ENCODE data around the gene SYT12.

SYT12 gene

DNA sequence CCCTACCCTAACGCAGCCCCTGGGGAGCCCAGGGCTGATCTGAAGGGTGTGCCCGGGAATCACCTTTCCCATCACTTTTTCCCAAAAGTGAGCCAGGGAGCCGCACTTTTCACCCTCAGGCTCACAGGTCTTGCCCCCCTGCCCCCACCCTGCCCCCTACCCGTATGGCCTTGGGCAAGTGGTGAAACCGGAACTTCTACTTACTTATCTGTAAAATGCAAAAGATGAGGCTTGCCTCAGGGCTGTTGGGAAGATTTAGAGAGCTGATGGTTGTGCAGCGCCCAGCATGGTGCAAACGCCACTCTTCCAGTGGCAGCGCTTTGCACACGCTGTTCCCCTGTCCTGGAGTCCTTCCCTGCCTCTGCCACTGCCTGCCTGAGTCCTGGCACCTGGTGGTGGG lies 8.0 kb downstream of the SYT12 start:
- Mint-ChIP-seq H3K36me3 (ENCODE audit: low read depth) (no peaks in the 10 kb centered on the region), H3K4me1 (ENCODE audit: low read depth) (no peaks in the 10 kb centered on the region), H3K4me3 (no peak overlapping the region), H3K27me3 (peaks cover 54% of the 10 kb centered on the region), H3K27ac (no peak overlapping the region), H3K9me3 (no peaks in the 10 kb centered on the region)
- DNase-seq: no peak

DNA sequence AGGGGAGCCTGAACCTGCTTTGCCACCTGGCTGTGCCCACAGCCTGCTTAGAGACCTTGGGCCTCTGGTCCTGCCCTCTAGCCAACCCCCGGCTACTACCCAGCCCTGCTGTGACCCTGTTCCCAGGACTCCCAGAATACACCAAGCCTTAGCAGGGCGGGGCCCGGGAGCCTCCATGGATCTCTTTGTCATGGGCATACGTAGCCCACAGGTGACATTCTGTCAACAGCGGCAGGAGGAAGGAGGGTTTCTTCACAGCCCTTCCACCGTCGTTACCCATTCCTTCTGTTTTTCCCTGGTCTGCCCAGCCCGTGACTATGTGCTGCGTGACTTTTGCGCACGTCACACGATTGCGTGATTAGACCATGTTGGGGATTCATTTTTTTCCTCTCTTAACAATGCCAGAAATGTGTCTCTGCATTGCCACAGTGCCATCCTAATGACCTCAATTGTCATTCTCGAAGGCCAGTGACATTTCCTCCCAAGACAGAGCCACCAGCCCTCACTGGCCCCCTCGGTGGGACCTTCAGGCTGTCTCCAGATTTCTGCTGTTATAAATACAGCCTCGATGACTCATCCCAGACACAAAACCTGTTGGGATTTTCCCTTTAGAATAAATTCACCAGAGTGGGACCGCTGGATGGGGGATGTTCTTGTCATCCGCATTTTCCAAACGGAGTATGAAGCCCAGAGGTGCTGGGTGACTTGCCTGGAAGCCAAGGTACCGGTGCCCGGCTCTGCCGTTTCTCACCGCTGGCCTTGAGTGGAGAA lies 9.0 kb downstream of the SYT12 start:
- DNase-seq: no peak
- Mint-ChIP-seq H3K27ac (no peak overlapping the region), H3K4me1 (ENCODE audit: low read depth) (no peaks in the 10 kb centered on the region), H3K9me3 (no peaks in the 10 kb centered on the region), H3K4me3 (no peak overlapping the region), H3K27me3 (peaks cover 50% of the 10 kb centered on the region), H3K36me3 (ENCODE audit: low read depth) (no peaks in the 10 kb centered on the region)

DNA sequence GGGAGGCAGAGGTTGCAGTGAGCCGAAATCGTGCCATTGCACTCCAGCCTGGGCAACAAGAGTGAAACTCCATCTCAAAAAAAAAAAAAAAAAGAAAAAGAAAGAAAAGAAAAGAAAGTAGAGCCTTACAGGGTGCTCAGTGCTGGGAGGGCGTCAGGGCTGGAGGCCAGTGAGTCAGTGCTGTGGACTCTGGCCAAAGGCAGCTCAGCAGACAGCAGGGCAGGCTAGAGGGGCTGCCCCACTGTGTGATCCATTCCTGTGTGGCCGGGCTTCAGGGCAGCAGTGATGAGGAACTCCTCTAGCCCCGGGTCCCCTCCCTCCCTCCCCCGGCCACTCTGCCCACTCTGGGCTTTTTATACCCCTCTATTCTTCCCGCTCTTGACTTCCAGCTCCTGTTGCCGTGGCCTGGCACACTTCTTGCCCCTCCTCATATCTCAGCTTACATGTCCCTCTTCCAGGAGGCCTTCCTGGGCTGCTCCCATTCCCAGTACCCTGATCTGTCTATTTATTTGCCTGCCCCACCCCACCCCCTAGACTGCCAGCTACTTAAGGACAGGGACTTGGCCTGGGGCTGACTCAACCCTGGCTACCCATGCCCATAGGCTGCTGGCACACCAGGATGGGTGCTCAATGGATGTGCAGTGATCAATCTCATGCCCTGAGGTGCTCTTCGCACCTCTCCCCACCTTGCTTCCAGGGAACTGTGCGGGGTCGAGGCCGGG lies 10.1 kb downstream of the SYT12 start:
- Mint-ChIP-seq H3K9me3 (no peaks in the 10 kb centered on the region), H3K27me3 (peaks cover 49% of the 10 kb centered on the region), H3K27ac (no peak overlapping the region), H3K36me3 (ENCODE audit: low read depth) (no peaks in the 10 kb centered on the region), H3K4me1 (ENCODE audit: low read depth) (no peaks in the 10 kb centered on the region), H3K4me3 (no peak overlapping the region)
- no peak for DNase-seq

DNA sequence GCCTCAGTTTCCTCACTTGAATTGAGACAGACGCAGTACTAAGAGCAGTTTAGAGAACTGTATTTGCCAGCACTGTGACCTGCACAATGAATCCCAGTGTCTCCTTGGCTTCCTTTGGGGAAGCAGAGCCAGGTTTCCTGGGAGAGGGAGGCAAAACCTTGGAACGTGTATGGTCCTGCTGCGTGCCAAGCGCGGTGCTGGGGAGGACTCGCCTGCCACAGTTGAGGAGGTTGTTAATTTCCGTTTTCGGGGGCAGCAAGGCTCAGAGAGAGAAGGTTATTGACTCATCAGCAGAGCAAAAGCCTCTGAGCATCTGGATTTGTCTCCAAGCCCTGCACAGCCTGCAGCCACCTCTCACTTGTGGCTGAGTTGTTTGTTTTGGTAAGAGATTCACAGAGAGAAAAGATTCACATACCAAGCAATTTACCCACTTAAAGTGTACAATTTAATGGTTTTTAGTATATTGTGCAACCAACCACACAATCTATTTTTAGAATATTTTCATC lies 10.8 kb downstream of the SYT12 start:
- no peak for DNase-seq
- Mint-ChIP-seq H3K27me3 (peaks cover 46% of the 10 kb centered on the region), H3K4me1 (ENCODE audit: low read depth) (no peaks in the 10 kb centered on the region), H3K4me3 (no peak overlapping the region), H3K27ac (no peak overlapping the region), H3K36me3 (ENCODE audit: low read depth) (no peaks in the 10 kb centered on the region), H3K9me3 (no peaks in the 10 kb centered on the region)

DNA sequence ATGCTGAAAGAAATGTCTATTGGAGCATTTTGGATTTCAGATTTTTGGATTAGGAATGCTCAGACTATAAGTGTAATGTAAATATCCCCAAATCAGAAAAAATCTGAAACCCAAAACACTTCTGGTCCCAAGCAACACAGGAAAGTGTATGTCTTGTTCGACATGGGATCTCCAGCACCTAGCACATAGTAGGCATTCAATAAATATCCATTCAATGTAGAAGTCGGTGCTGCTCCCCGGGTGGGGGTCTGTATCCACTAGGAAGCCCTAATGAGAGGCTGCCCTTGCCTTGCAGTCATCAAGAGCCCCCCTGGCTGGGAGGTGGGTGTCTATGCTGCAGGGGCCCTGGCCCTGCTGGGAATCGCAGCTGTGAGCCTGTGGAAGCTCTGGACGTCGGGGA lies 11.4 kb downstream of the SYT12 start:
- Mint-ChIP-seq H3K4me3 (no peak overlapping the region), H3K36me3 (ENCODE audit: low read depth) (no peaks in the 10 kb centered on the region), H3K27ac (no peak overlapping the region), H3K27me3 (peaks cover 40% of the 10 kb centered on the region), H3K4me1 (ENCODE audit: low read depth) (no peaks in the 10 kb centered on the region), H3K9me3 (no peaks in the 10 kb centered on the region)
- no peak for DNase-seq

DNA sequence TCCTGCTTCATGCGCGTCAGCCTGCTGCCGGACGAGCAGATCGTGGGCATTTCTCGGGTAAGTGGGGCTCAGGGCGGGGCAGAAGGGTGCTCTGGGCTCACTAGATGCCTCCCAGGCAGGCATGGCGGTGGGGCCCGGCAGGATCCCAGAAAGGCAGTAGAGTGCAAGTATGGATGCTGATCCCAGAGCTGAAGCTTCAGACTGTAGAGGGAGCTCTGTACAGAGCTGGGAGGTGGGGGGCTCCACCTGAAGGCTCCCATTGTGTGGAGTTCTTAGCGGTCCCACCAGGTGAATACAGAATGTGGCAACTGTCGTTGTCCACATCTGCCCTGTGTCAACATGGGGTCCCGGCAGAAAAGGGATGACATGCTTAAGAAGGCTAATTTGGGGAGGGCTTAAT lies 17.2 kb downstream of the SYT12 start:
- peaks cover 28% of the 10 kb centered on the region for H3K27me3 Mint-ChIP-seq
- H3K9me3 Mint-ChIP-seq: no peaks in the 10 kb centered on the region
- no peak for DNase-seq
- H3K36me3 Mint-ChIP-seq (ENCODE audit: low read depth): no peaks in the 10 kb centered on the region
- no peaks in the 10 kb centered on the region for H3K4me1 Mint-ChIP-seq (ENCODE audit: low read depth)
- no peak overlapping the region for H3K4me3 Mint-ChIP-seq
- no peak overlapping the region for H3K27ac Mint-ChIP-seq

DNA sequence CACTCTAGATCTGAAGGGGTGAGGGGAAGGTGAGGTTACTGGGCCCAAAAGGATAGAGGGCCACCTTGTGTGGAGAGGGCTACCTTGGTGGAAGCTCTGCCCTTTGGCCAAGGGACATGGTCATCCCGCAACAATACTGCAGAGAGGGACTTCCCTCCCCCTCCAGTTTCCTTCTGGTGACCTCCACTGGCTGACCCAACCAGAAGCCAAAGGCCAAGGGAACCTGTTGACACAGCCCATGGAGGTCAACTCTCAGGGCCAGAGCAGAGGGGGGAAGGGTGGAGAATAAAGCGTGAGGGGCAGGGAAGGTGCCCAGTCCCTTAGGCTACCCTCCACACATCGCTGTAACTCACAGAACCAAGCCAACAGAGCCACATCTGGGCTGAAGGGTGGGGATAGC lies 18.7 kb downstream of the SYT12 start:
- Mint-ChIP-seq H3K36me3 (ENCODE audit: low read depth) (no peaks in the 10 kb centered on the region), H3K4me3 (no peak overlapping the region), H3K9me3 (no peaks in the 10 kb centered on the region), H3K27me3 (peaks cover 24% of the 10 kb centered on the region), H3K4me1 (ENCODE audit: low read depth) (no peaks in the 10 kb centered on the region), H3K27ac (no peak overlapping the region)
- no peak for DNase-seq

DNA sequence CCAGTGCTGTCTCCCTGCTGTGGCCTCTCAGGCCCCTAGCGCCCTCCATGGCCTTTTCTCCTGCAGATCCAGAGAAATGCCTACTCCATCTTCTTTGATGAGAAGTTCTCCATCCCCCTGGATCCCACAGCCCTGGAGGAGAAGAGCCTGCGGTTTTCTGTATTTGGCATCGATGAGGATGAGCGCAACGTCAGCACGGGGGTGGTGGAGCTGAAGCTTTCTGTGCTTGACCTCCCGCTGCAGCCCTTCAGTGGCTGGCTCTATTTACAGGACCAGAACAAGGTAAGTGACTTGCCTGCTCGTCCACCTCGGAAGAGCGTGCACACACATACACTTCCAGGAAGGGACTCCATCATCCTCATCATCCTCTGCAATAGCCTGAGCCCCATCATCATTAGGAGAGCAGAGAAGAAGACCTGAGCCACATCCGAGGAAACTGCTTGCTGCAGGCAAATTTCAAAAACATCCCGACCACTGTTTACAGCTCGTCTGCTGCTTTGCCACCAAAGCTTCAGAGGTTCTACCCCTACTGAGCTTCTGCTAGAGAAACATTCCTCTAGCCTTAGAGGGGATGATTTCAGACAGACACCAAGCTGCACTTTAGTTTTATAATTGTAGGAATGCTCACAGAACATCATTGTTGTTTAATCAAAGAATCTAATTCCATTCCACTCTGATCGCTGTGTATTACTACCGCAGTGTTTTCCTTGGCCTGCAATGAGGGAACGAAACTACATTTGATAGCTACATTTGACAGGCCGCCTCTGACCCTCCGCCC lies 20.8 kb downstream of the SYT12 start:
- peaks cover 24% of the 10 kb centered on the region for H3K27me3 Mint-ChIP-seq
- H3K4me1 Mint-ChIP-seq (ENCODE audit: low read depth): no peaks in the 10 kb centered on the region
- no peaks in the 10 kb centered on the region for H3K9me3 Mint-ChIP-seq
- H3K36me3 Mint-ChIP-seq (ENCODE audit: low read depth): no peaks in the 10 kb centered on the region
- no peak overlapping the region for H3K4me3 Mint-ChIP-seq
- no peak for DNase-seq
- H3K27ac Mint-ChIP-seq: no peak overlapping the region

DNA sequence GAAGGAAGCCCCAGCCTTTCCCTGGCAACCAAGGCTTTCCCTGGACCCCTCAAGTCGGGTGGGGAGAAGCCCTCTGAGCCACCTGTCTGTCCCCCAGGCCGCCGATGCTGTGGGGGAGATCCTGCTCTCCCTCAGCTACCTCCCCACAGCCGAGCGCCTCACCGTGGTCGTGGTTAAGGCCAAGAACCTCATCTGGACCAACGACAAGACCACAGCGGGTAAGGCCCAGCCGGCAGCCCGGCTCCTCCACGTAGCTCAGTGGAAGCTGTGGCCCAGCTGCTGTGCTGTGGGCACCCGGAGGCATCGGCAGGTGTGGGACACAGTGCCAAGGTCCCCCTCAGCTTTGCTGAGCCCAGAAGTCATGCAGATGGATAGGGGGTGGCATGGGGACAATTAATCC lies 21.6 kb downstream of the SYT12 start:
- H3K27me3 Mint-ChIP-seq: peaks cover 23% of the 10 kb centered on the region
- no peaks in the 10 kb centered on the region for H3K4me1 Mint-ChIP-seq (ENCODE audit: low read depth)
- H3K27ac Mint-ChIP-seq: no peak overlapping the region
- H3K9me3 Mint-ChIP-seq: no peaks in the 10 kb centered on the region
- no peak for DNase-seq
- no peaks in the 10 kb centered on the region for H3K36me3 Mint-ChIP-seq (ENCODE audit: low read depth)
- no peak overlapping the region for H3K4me3 Mint-ChIP-seq

DNA sequence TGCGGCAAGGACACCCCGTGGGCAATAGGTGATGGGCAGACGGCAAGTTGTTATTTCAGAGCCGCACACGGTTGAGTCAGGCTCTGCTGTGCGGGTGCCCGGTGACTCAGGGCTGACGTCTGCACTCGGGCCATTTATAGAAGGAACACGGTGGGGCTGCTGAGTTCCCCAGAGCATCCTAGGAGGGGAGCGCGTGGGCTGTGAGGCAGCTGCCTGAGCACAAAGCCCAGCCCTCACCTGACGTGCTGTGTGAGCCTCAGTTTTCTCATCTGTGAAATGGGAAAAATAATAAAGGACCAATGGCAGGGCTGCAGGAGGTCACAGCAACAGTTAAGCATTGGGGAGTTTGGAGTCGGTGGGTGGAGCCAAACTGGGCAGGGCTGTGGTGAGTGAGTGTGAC lies 22.4 kb downstream of the SYT12 start:
- Mint-ChIP-seq H3K36me3 (ENCODE audit: low read depth) (no peaks in the 10 kb centered on the region), H3K4me3 (no peak overlapping the region), H3K27me3 (peaks cover 16% of the 10 kb centered on the region), H3K9me3 (no peaks in the 10 kb centered on the region), H3K27ac (no peak overlapping the region), H3K4me1 (ENCODE audit: low read depth) (no peaks in the 10 kb centered on the region)
- DNase-seq: no peak

DNA sequence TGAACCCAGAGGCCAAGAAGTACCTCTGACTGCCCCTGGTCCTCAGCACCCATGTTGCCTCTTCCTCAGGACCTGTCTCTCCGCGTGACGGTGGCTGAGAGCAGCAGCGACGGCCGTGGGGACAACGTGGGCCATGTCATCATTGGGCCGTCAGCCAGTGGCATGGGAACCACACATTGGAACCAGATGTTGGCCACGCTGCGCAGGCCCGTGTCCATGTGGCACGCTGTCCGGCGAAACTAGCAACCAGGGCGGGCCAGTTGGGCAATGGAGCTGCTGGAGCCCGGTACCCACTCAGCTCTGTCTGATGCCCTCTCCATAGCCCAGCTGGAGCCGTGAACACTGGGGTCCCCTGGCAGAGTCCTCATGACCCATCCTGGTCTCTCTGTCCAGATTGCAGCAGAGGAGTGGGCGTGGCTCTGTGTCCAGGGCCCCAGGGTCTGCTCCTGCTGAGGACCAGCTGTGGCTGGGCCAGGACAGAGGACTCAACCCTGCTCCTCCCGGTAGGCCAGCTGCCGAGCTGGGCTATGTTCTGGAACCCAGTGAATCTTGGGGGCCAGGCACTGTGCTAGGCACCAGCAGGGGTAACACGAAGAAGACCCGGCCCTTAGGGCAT lies 25.7 kb downstream of the SYT12 start:
- Mint-ChIP-seq H3K27me3 (peaks cover 12% of the 10 kb centered on the region), H3K36me3 (ENCODE audit: low read depth) (no peaks in the 10 kb centered on the region), H3K9me3 (no peaks in the 10 kb centered on the region), H3K27ac (no peak overlapping the region), H3K4me3 (no peak overlapping the region), H3K4me1 (ENCODE audit: low read depth) (no peaks in the 10 kb centered on the region)
- DNase-seq: no peak

DNA sequence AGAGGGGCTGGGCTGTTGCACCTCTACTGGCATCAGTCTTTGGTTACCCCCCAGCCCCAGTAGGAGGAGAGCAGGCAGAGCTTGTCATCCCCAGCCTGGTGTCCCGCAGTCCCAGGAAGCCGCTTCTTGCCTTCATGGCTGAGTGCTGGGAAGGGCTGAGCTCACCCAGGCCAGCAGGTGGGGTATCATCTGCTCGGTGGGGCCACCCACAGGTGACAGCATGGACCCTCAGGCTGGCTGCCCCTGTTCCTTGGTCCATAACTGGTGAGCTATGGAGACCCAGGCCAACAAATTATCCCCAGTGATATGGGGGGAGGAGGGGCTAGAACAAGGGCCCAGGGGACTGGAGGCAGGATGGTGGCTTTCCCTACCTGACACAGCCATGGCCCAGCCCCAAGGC lies 27.2 kb downstream of the SYT12 start:
- Mint-ChIP-seq H3K27ac (no peak overlapping the region), H3K36me3 (ENCODE audit: low read depth) (no peaks in the 10 kb centered on the region), H3K4me1 (ENCODE audit: low read depth) (peaks cover 6% of the 10 kb centered on the region), H3K27me3 (peaks cover 8% of the 10 kb centered on the region), H3K4me3 (no peak overlapping the region), H3K9me3 (no peaks in the 10 kb centered on the region)
- DNase-seq: no peak

DNA sequence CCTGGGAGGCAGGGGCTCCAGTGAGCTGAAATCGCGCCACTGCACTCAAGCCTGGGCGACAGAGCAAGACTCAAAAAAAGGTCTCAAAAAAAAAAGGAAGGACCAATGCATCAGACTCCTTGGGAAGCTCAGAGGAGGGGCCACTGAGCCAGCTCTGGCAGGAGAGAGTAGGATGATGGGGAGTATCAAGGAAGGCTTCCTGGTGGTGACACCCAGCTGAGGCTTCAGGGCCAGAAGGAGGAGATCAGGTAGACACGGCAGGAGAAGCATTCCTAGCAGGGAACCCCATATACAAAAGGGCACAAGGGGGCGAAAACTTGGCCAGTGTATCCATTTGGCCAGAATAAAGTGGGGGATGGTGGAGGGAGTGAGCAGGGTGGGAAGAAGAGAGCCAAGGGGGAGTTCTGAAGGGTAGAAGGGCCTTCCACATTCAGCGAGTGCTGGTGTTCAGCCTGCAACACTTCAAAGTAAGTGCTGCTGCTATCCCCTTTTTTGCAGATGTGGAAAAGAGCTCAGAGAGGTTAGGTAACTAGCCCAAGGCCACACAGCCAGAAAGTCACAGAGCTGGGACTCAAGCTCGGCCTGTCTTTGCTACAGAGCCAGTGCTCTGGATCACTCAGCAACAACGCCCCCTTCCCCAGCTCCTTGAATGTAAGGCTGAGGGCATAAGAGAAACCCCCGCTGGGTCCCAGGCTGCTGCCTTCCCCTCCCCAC lies 28.4 kb downstream of the SYT12 start:
- no peak for DNase-seq
- Mint-ChIP-seq H3K36me3 (ENCODE audit: low read depth) (no peaks in the 10 kb centered on the region), H3K27ac (no peak overlapping the region), H3K4me1 (ENCODE audit: low read depth) (peaks cover 17% of the 10 kb centered on the region), H3K4me3 (no peak overlapping the region), H3K9me3 (no peaks in the 10 kb centered on the region), H3K27me3 (peaks cover 18% of the 10 kb centered on the region)

DNA sequence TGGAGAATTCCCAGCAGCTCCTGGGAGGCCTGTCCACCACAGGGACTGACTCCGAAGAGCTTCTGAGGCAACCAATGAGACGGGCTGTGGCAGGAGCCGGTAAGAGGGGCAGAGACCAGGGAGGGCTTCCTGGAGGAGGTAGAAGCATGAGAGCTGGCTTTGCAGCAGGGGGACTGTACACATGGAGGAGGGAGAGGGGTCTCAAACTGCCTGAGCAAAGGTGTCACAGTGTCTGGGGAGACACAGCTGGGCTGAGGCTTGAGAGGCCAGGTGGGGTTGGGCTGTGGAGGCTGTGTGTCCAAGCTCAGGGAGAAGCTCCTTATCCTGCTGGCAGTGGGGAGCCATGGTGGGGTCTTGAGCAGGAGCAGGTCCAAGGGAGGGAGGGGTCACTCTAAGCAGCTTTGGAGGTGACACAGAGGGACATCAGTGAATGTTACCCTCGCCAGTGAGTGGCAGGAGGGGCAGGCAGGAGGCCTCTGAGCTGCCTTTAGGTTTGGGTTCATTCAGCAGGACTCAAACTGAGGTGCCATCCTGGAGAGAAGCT lies 29.1 kb downstream of the SYT12 start:
- no peaks in the 10 kb centered on the region for H3K36me3 Mint-ChIP-seq (ENCODE audit: low read depth)
- H3K27ac Mint-ChIP-seq: no peak overlapping the region
- peaks cover 20% of the 10 kb centered on the region for H3K4me1 Mint-ChIP-seq (ENCODE audit: low read depth)
- no peaks in the 10 kb centered on the region for H3K9me3 Mint-ChIP-seq
- H3K4me3 Mint-ChIP-seq: no peak overlapping the region
- peaks cover 20% of the 10 kb centered on the region for H3K27me3 Mint-ChIP-seq
- no peak for DNase-seq
